Loucy (cell line): Measurements from ENCODE around the gene SLC25A41.

Experiments used
- H2AFZ ChIP-seq: fragments of 200-600 bp; sonication (generic); 2 replicates; pipeline ENCODE4 v1.6.0; 2016; ENCODE audit warnings: antibody characterized with exemption, mild to moderate bottlenecking, low read length, moderate library complexity
- H3F3A ChIP-seq: fragments of 200-600 bp; 2 replicates; pipeline ENCODE4 v1.6.0; 2016; ENCODE audit warnings: antibody characterized with exemption, low read depth, mild to moderate bottlenecking
- H3K27me3 ChIP-seq: fragments of 200-600 bp; sonication (generic); 2 replicates; pipeline ENCODE4 v1.6.1; 2014; ENCODE audit warnings: low read length, mild to moderate bottlenecking; ENCODE audit not compliant: insufficient read depth, poor library complexity, severe bottlenecking
- H3K36me3 ChIP-seq: fragments of 200-600 bp; sonication (generic); 2 replicates; pipeline ENCODE4 v1.6.1; 2016; ENCODE audit warnings: low read length; ENCODE audit not compliant: insufficient read depth
- H3K4me1 ChIP-seq: fragments of 200-600 bp; sonication (generic); 2 replicates; pipeline ENCODE4 v1.5.1; 2014; ENCODE audit warnings: low read length, mild to moderate bottlenecking; ENCODE audit not compliant: insufficient read depth, poor library complexity, severe bottlenecking
- H3K4me2 ChIP-seq: fragments of 200-600 bp; sonication (generic); 2 replicates; pipeline ENCODE4 v1.6.0; 2014; ENCODE audit warnings: antibody characterized with exemption, low read length, low read depth, mild to moderate bottlenecking; ENCODE audit not compliant: poor library complexity, severe bottlenecking
- H3K4me3 ChIP-seq: fragments of 200-600 bp; sonication (generic); 2 replicates; pipeline ENCODE4 v1.5.1; 2014; ENCODE audit warnings: low read length, mild to moderate bottlenecking, mixed read lengths; ENCODE audit not compliant: poor library complexity, severe bottlenecking
- H3K79me2 ChIP-seq: fragments of 200-600 bp; sonication (generic); 2 replicates; pipeline ENCODE4 v1.6.1; 2014; ENCODE audit warnings: low read length; ENCODE audit not compliant: insufficient read depth
- H3K9ac ChIP-seq: fragments of 200-600 bp; sonication (generic); 2 replicates; pipeline ENCODE4 v1.6.0; 2014; ENCODE audit warnings: mild to moderate bottlenecking, low read depth, low read length, moderate library complexity; ENCODE audit not compliant: poor library complexity, severe bottlenecking
- H3K9me2 ChIP-seq: fragments of 200-600 bp; sonication (generic); replicated peaks from 2 replicates; pipeline ENCODE4 v1.6.1; 2016; ENCODE audit warnings: low read depth, low read length, mixed read lengths
- H3K9me3 ChIP-seq: fragments of 200-600 bp; sonication (generic); 2 replicates; pipeline ENCODE4 v1.6.1; 2014; ENCODE audit warnings: mild to moderate bottlenecking, antibody characterized with exemption, low read length, low read depth; ENCODE audit not compliant: insufficient read depth
- H4K20me1 ChIP-seq: fragments of 200-600 bp; sonication (generic); 2 replicates; pipeline ENCODE4 v1.6.0; 2014; ENCODE audit warnings: antibody characterized with exemption, low read length, mild to moderate bottlenecking; ENCODE audit not compliant: insufficient read depth, poor library complexity, severe bottlenecking
- EZH2phosphoT487 ChIP-seq: fragments of 200-600 bp; IDR thresholded peaks from 2 replicates; pipeline ENCODE4 v1.6.1; 2018; ENCODE audit warnings: antibody characterized with exemption, mild to moderate bottlenecking, moderate library complexity, borderline replicate concordance
- TF ChIP-seq, protein P1 (sequence below): fragments of 200-600 bp; sonication (generic); conservative IDR thresholded peaks from 2 replicates; pipeline ENCODE4 v1.5.1; 2014; ENCODE audit warnings: mild to moderate bottlenecking, antibody characterized with exemption, low read length

The SLC25A41 gene

GRCh38 chr19:6381030-6381750 is 52.4 kb downstream of the SLC25A41 start:
- no peak overlapping the region for H3K4me3 ChIP-seq
- H3K4me2 ChIP-seq, result no peak overlapping the region
- H3K79me2 ChIP-seq, result no peaks in the 10 kb centered on the region
- no peaks in the 10 kb centered on the region for H3K4me1 ChIP-seq
- H3K9me3 ChIP-seq, result no peaks in the 10 kb centered on the region
- H3F3A ChIP-seq, result no peaks in the 10 kb centered on the region
- no peaks in the 10 kb centered on the region for H4K20me1 ChIP-seq
- no peaks in the 10 kb centered on the region for H3K9me2 ChIP-seq
- H3K36me3 ChIP-seq, result peaks cover 39% of the 10 kb centered on the region; the same call in 1 of the 2 replicates
- H3K27me3 ChIP-seq, result no peaks in the 10 kb centered on the region
- H3K9ac ChIP-seq, result no peak overlapping the region
- no peak for TF ChIP-seq EZH2phosphoT487
- TF ChIP-seq, protein P1, sequence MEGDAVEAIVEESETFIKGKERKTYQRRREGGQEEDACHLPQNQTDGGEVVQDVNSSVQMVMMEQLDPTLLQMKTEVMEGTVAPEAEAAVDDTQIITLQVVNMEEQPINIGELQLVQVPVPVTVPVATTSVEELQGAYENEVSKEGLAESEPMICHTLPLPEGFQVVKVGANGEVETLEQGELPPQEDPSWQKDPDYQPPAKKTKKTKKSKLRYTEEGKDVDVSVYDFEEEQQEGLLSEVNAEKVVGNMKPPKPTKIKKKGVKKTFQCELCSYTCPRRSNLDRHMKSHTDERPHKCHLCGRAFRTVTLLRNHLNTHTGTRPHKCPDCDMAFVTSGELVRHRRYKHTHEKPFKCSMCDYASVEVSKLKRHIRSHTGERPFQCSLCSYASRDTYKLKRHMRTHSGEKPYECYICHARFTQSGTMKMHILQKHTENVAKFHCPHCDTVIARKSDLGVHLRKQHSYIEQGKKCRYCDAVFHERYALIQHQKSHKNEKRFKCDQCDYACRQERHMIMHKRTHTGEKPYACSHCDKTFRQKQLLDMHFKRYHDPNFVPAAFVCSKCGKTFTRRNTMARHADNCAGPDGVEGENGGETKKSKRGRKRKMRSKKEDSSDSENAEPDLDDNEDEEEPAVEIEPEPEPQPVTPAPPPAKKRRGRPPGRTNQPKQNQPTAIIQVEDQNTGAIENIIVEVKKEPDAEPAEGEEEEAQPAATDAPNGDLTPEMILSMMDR, result no peak
- H2AFZ ChIP-seq, result no peak overlapping the region

GRCh38 chr19:6379744-6380143 is 53.8 kb downstream of the SLC25A41 start:
- Histone ChIP-seq H3K9ac (no peak overlapping the region), H3K4me2 (no peak overlapping the region), H4K20me1 (peaks cover under 1% of the 10 kb centered on the region), H3K9me2 (no peaks in the 10 kb centered on the region), H3K9me3 (no peaks in the 10 kb centered on the region), H3K27me3 (no peaks in the 10 kb centered on the region), H3K4me3 (no peak overlapping the region), H3K36me3 (peaks cover 39% of the 10 kb centered on the region; the same call in 1 of the 2 replicates), H3K4me1 (no peaks in the 10 kb centered on the region), H3F3A (no peaks in the 10 kb centered on the region), H3K79me2 (no peaks in the 10 kb centered on the region), H2AFZ (no peak overlapping the region)
- TF ChIP-seq, protein P1, result no peak
- TF ChIP-seq EZH2phosphoT487, result no peak

- H3K9me2 ChIP-seq, result no peaks in the 10 kb centered on the region
- H4K20me1 ChIP-seq, result peaks cover 11% of the 10 kb centered on the region
- no peaks in the 10 kb centered on the region for H3K79me2 ChIP-seq
- no peaks in the 10 kb centered on the region for H3K9me3 ChIP-seq
- peaks cover 38% of the 10 kb centered on the region; the same call in 1 of the 2 replicates for H3K36me3 ChIP-seq
- H2AFZ ChIP-seq, result no peak overlapping the region
- H3K4me2 ChIP-seq, result no peak overlapping the region
- no peak overlapping the region for H3K4me3 ChIP-seq
- H3K27me3 ChIP-seq, result no peaks in the 10 kb centered on the region
- TF ChIP-seq EZH2phosphoT487, result no peak
- TF ChIP-seq, protein P1, result no peak
- peaks cover 5% of the 10 kb centered on the region for H3K4me1 ChIP-seq
- no peaks in the 10 kb centered on the region for H3F3A ChIP-seq
- H3K9ac ChIP-seq, result no peak overlapping the region
Measured at GRCh38 chr19:6378486-6378885, 55.1 kb downstream of the SLC25A41 start.
